ENCODE data around the gene CTCFL. TPM values are rescaled to one million over a fixed set of nuclear protein-coding genes. Genes with fewer than 3 reads are reported as not detected.

CTCFL gene
- total and polyA plus RNA-seq, 2 donors (not counting 3 experiments of a cell fraction or from before 2014, with no cell fraction given) = not detected

- H3K4me3 ChIP-seq (replicated peaks in 1 of 3; ENCODE audit: insufficient read depth in 1 of 3, low read depth in 1 of 3, low read length in 3 of 3) = no peak overlapping the region
- no peaks in the 10 kb centered on the region for H3K9me1 ChIP-seq (replicated peaks; ENCODE audit: control insufficient read depth, extremely low read depth, insufficient read depth, low read length)
- no peak overlapping the region for H3K27ac ChIP-seq (ENCODE audit: insufficient read depth, low read depth, low read length)
- POLR2A ChIA-PET = no interaction called here
- no peak for TF ChIP-seq GATA2 (IDR thresholded peaks at IDR 0.05; ENCODE audit: insufficient read depth, insufficient read length, low read depth, low read length)
- TF ChIP-seq JUN (IDR thresholded peaks at IDR 0.05; ENCODE audit: borderline replicate concordance, insufficient read depth, insufficient read length, low read depth) = no peak
- no peak for TF ChIP-seq EZH2 (IDR thresholded peaks at IDR 0.05; ENCODE audit: borderline replicate concordance, low read depth, low read length, severe bottlenecking)
- TF ChIP-seq MAX (IDR thresholded peaks at IDR 0.05; ENCODE audit: insufficient read depth, insufficient read length) = no peak
- no peak for TF ChIP-seq CTCF (IDR thresholded peaks at IDR 0.05; ENCODE audit: extremely low read depth in 1 of 2, insufficient read depth in 1 of 2, low read depth in 1 of 2, low read length in 2 of 2)
- no peak for TF ChIP-seq POLR2A (IDR thresholded peaks at IDR 0.05; ENCODE audit: low read depth, low read length)
- TF ChIP-seq FOS (IDR thresholded peaks at IDR 0.05; ENCODE audit: borderline replicate concordance, insufficient read depth, low read length) = no peak
- TF ChIP-seq POLR2AphosphoS5 (IDR thresholded peaks at IDR 0.05; ENCODE audit: insufficient read depth, low read depth, low read length) = no peak
- no peak for TF ChIP-seq MYC (IDR thresholded peaks at IDR 0.05; ENCODE audit: low read depth, low read length)
- no peaks in the 10 kb centered on the region for H3K79me2 ChIP-seq (ENCODE audit: control insufficient read depth, insufficient read depth, low read length)
- H2AFZ ChIP-seq (ENCODE audit: low read depth, low read length) = no peak overlapping the region
- H3K36me3 ChIP-seq (ENCODE audit: control insufficient read depth in 2 of 2, extremely low read depth in 1 of 2, insufficient read depth in 2 of 2, low read length in 2 of 2) = no peaks in the 10 kb centered on the region
- CTCF ChIA-PET = no interaction called here
- DNase-seq (ENCODE audit: low read depth, low spot score) (no peak), FAIRE-seq (no peak)
- intact Hi-C loops (cut with micrococcal nuclease) = no loop called here
- H3K27me3 ChIP-seq (ENCODE audit: control insufficient read depth in 2 of 2, insufficient read depth in 2 of 2, low read length in 2 of 2) = peaks cover 2 to 8% of the 10 kb centered on the region in 2 experiments
- no TSS peak for BruUV-seq (replicated peaks)
- H3K4me2 ChIP-seq (ENCODE audit: insufficient read depth, low read length) = no peak overlapping the region
- H3K9me3 ChIP-seq (replicated peaks; ENCODE audit: control insufficient read depth, insufficient read depth, low read length) = no peaks in the 10 kb centered on the region
- dilution Hi-C loops (cut with MboI; ENCODE audit: extremely low pct_ligation_motif_present, low sequenced_read_pairs) = no loop called here
- no peak overlapping the region for H3K9ac ChIP-seq (replicated peaks; ENCODE audit: extremely low read depth, insufficient read depth, low read length)
- no peaks in the 10 kb centered on the region for H4K20me1 ChIP-seq (replicated peaks; ENCODE audit: control insufficient read depth, extremely low read depth, insufficient read depth, low read length)
- no peaks in the 10 kb centered on the region for H3K4me1 ChIP-seq (ENCODE audit: control insufficient read depth, extremely low read depth, insufficient read depth, low read length)
Observed at GRCh38 chr20:57548177-57549058, 23.5 kb upstream of the CTCFL start.

All from endothelial cell of umbilical vein (primary cell).